ENCODE measurements around the gene CYP17A1. TPM values are rescaled to one million over a fixed set of nuclear protein-coding genes. Genes with fewer than 3 reads are reported as not detected.
"Not testable (repeated sequence)": the region's sequence is repeated elsewhere in the genome, so short reads cannot be mapped to it uniquely, and the experiment has no call there.

Gene CYP17A1
- total and polyA plus RNA-seq, 2 experiments from 2014 or later = not detected

DNA sequence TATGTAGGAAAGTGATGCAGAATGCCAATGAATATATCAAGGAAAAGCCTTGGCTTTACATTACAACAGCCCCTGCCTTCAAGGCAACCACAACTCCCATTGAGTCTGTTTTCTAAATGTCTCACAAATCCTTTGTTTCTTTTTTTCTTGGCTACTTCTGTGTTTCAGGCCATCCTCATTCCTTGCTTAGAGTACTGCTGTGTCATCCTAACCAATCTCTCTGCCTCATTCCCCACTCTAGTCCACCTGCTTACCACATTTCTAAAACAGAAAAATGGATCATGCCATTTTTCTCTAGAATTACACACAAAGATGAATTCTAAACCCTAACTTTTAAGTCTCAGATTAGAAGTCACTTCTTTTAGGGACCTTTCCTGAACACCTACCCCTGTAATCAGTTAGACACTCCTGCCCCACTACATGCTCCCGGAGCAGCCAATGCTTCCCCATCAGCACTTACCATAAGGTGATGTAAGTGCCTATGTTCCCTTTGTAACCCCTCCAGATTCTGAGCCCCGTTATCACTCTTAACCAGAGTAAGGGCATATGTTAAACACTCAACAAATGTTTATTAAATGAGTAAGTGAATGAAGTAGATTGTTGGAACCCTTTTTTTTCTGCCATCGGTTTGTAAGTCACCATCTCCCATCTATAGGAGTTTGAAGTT lies 19.7 kb upstream of the CYP17A1 start (continued):
- TF ChIP-seq, protein P1, sequence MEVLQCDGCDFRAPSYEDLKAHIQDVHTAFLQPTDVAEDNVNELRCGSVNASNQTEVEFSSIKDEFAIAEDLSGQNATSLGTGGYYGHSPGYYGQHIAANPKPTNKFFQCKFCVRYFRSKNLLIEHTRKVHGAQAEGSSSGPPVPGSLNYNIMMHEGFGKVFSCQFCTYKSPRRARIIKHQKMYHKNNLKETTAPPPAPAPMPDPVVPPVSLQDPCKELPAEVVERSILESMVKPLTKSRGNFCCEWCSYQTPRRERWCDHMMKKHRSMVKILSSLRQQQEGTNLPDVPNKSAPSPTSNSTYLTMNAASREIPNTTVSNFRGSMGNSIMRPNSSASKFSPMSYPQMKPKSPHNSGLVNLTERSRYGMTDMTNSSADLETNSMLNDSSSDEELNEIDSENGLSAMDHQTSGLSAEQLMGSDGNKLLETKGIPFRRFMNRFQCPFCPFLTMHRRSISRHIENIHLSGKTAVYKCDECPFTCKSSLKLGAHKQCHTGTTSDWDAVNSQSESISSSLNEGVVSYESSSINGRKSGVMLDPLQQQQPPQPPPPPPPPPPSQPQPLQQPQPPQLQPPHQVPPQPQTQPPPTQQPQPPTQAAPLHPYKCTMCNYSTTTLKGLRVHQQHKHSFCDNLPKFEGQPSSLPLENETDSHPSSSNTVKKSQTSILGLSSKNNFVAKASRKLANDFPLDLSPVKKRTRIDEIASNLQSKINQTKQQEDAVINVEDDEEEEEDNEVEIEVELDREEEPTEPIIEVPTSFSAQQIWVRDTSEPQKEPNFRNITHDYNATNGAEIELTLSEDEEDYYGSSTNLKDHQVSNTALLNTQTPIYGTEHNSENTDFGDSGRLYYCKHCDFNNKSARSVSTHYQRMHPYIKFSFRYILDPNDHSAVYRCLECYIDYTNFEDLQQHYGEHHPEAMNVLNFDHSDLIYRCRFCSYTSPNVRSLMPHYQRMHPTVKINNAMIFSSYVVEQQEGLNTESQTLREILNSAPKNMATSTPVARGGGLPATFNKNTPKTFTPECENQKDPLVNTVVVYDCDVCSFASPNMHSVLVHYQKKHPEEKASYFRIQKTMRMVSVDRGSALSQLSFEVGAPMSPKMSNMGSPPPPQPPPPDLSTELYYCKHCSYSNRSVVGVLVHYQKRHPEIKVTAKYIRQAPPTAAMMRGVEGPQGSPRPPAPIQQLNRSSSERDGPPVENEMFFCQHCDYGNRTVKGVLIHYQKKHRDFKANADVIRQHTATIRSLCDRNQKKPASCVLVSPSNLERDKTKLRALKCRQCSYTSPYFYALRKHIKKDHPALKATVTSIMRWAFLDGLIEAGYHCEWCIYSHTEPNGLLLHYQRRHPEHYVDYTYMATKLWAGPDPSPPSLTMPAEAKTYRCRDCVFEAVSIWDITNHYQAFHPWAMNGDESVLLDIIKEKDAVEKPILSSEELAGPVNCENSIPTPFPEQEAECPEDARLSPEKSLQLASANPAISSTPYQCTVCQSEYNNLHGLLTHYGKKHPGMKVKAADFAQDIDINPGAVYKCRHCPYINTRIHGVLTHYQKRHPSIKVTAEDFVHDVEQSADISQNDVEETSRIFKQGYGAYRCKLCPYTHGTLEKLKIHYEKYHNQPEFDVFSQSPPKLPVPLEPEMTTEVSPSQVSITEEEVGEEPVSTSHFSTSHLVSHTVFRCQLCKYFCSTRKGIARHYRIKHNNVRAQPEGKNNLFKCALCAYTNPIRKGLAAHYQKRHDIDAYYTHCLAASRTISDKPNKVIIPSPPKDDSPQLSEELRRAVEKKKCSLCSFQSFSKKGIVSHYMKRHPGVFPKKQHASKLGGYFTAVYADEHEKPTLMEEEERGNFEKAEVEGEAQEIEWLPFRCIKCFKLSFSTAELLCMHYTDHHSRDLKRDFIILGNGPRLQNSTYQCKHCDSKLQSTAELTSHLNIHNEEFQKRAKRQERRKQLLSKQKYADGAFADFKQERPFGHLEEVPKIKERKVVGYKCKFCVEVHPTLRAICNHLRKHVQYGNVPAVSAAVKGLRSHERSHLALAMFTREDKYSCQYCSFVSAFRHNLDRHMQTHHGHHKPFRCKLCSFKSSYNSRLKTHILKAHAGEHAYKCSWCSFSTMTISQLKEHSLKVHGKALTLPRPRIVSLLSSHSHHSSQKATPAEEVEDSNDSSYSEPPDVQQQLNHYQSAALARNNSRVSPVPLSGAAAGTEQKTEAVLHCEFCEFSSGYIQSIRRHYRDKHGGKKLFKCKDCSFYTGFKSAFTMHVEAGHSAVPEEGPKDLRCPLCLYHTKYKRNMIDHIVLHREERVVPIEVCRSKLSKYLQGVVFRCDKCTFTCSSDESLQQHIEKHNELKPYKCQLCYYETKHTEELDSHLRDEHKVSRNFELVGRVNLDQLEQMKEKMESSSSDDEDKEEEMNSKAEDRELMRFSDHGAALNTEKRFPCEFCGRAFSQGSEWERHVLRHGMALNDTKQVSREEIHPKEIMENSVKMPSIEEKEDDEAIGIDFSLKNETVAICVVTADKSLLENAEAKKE (CRISPR knock-in tag; IDR thresholded peaks at IDR 0.05) = no peak
- TF ChIP-seq, protein P2, sequence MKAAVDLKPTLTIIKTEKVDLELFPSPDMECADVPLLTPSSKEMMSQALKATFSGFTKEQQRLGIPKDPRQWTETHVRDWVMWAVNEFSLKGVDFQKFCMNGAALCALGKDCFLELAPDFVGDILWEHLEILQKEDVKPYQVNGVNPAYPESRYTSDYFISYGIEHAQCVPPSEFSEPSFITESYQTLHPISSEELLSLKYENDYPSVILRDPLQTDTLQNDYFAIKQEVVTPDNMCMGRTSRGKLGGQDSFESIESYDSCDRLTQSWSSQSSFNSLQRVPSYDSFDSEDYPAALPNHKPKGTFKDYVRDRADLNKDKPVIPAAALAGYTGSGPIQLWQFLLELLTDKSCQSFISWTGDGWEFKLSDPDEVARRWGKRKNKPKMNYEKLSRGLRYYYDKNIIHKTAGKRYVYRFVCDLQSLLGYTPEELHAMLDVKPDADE (IDR thresholded peaks at IDR 0.05) = no peak
- TF ChIP-seq EZH2phosphoT487 (IDR thresholded peaks at IDR 0.05; ENCODE audit: unreplicated experiment) (no peak), STAT1 (IDR thresholded peaks at IDR 0.05; ENCODE audit: unreplicated experiment) (no peak), EZH2 (IDR thresholded peaks at IDR 0.05; ENCODE audit: low read depth, unreplicated experiment) (no peak), ZNF331 (CRISPR knock-in tag; IDR thresholded peaks at IDR 0.05; ENCODE audit: low read depth) (no peak), JUNB (IDR thresholded peaks at IDR 0.05; ENCODE audit: unreplicated experiment) (no peak)
- TF ChIP-seq, protein P3, sequence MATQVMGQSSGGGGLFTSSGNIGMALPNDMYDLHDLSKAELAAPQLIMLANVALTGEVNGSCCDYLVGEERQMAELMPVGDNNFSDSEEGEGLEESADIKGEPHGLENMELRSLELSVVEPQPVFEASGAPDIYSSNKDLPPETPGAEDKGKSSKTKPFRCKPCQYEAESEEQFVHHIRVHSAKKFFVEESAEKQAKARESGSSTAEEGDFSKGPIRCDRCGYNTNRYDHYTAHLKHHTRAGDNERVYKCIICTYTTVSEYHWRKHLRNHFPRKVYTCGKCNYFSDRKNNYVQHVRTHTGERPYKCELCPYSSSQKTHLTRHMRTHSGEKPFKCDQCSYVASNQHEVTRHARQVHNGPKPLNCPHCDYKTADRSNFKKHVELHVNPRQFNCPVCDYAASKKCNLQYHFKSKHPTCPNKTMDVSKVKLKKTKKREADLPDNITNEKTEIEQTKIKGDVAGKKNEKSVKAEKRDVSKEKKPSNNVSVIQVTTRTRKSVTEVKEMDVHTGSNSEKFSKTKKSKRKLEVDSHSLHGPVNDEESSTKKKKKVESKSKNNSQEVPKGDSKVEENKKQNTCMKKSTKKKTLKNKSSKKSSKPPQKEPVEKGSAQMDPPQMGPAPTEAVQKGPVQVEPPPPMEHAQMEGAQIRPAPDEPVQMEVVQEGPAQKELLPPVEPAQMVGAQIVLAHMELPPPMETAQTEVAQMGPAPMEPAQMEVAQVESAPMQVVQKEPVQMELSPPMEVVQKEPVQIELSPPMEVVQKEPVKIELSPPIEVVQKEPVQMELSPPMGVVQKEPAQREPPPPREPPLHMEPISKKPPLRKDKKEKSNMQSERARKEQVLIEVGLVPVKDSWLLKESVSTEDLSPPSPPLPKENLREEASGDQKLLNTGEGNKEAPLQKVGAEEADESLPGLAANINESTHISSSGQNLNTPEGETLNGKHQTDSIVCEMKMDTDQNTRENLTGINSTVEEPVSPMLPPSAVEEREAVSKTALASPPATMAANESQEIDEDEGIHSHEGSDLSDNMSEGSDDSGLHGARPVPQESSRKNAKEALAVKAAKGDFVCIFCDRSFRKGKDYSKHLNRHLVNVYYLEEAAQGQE (IDR thresholded peaks at IDR 0.05; ENCODE audit: unreplicated experiment) = no peak

DNA sequence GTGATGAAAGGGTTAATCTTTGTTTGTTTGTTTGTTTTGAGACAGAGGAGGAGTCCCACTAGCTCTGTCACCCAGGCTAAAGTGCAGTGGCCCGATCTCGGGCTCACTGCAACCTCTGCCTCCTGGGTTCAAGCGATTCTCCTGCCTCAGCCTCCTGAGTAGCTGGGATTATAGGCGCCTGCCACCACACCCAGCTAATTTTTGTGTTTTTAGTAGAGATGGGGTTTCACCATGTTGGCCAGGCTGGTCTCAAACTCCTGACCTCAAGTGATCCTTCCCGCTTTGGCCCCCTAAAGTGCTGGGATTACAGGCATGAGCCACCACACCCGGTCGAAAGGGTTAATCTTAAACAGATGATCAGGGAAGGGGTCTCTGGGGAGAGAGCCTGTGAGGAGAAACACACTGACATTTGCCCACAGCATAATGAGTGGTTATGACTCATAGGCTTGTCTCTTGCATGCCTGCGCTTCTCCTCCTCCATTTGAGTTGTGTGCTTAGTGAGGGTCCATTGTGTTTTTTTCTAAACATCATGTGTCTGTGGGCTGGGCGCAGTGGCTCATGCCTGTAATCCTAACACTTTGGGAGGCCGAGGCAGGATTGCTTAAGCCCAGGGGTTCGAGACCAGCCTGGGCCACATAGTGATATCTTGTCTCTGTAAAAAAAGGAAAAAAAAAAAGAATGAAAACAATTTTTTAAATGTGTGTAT lies 18.7 kb upstream of the CYP17A1 start:
- 0 out of 2 replicates have a peak overlapping the region, but pooled peaks have one; percentile 22 for H3K27ac ChIP-seq (ENCODE audit: low read depth)
- not testable (repeated sequence) for H3K27me3 Mint-ChIP-seq (ENCODE audit: insufficient read depth, low read depth, poor library complexity); H3K4me2 ChIP-seq

DNA sequence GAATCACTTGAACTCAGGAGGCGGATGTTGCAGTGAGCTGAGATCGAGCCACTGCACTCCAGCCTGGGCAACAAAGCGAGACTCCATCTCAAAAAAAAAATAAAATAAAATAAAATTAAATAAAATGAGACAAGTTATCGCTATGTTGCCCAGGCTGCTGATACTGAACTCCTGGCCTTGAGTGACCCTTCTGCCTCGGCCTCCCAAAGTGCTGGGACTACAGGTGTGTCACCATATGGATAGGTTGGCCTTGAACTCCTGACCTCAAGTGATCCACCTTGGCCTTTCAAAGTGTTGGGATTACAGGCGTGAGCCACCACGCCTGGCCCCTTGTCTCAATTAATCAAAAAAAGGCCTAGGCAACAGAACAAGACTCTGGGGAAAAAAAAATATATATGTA lies 16.0 kb upstream of the CYP17A1 start:
- H3K4me2 ChIP-seq; H3K9me2 ChIP-seq (ENCODE audit: insufficient read depth); H3K36me3 ChIP-seq (ENCODE audit: insufficient read depth); H4K20me1 ChIP-seq (replicated peaks; ENCODE audit: insufficient read depth); H3K4me3 Mint-ChIP-seq; H3K79me2 ChIP-seq (replicated peaks; ENCODE audit: insufficient read depth); H3K36me3 Mint-ChIP-seq (ENCODE audit: low read depth); ATAC-seq; H2AFZ ChIP-seq; H3K4me3 ChIP-seq; H3K4me1 ChIP-seq (ENCODE audit: insufficient read depth); H3K27ac ChIP-seq (ENCODE audit: low read depth); DNase-seq (ENCODE audit: low spot score); H3F3A ChIP-seq (replicated peaks; ENCODE audit: low read depth); H3K9me3 Mint-ChIP-seq; H3K27ac Mint-ChIP-seq; H3K27me3 ChIP-seq (ENCODE audit: insufficient read depth): not testable (repeated sequence)
- peaks cover 13% of the 10 kb centered on the region for H3K27me3 Mint-ChIP-seq (ENCODE audit: insufficient read depth, low read depth, poor library complexity)
- peaks cover 13% of the 10 kb centered on the region for H3K4me1 Mint-ChIP-seq

More for the DNA sequence above, 18.7 kb upstream of the CYP17A1 start:
- not testable (repeated sequence) for H3K9me3 Mint-ChIP-seq; H3K79me2 ChIP-seq (replicated peaks; ENCODE audit: insufficient read depth); H3K4me3 ChIP-seq; H3K4me3 Mint-ChIP-seq; H3K9me2 ChIP-seq (ENCODE audit: insufficient read depth); H3K36me3 ChIP-seq (ENCODE audit: insufficient read depth); ATAC-seq; H2AFZ ChIP-seq; H3K27ac Mint-ChIP-seq; H3F3A ChIP-seq (replicated peaks; ENCODE audit: low read depth); H3K27me3 ChIP-seq (ENCODE audit: insufficient read depth); H4K20me1 ChIP-seq (replicated peaks; ENCODE audit: insufficient read depth); H3K4me1 ChIP-seq (ENCODE audit: insufficient read depth); H3K36me3 Mint-ChIP-seq (ENCODE audit: low read depth)
- peaks cover 13% of the 10 kb centered on the region for H3K4me1 Mint-ChIP-seq
- DNase-seq (ENCODE audit: low spot score) = peak; percentile 24
